K562 (cell line): Measurements from ENCODE around the gene CRAT. TPM values are rescaled to one million over a fixed set of nuclear protein-coding genes. Genes with fewer than 3 reads are reported as not detected.

Experiments
- ATAC-seq: fragments of 200-7000 bp; cut with Tn5 transposase; 3 replicates; pipeline ENCODE4 v1.9.1; 2020; ENCODE audit warnings: moderate library complexity
- BruUV-seq: library from RNA; stranded (reverse); fragments of 400-500 nt; replicated peaks from 2 replicates; lab custom pipeline; 2021; lab: Mats Ljungman, UMichigan
- CTCF ChIA-PET: fragments of 300-600 bp; formaldehyde crosslinking; extraction: SDS; loops from one replicate; lab custom pipeline; 2021; ENCODE audit warnings: low intra/inter-chr PET ratio; lab: Yijun Ruan, JAX
- POLR2A ChIA-PET: fragments of 300-600, 350-650 bp; sonication (Branson Sonifier 250); formaldehyde crosslinking; extraction: SDS; loops from one replicate; lab custom pipeline; 2021; ENCODE audit warnings: antibody characterized with exemption, inconsistent platforms; lab: Yijun Ruan, JAX
- DNase-seq, 4 experiments: peaks; one replicate each; pipeline versions ENCODE4 v3.0.0 to v3.0.0-alpha.2; 2011 to 2018; ENCODE audit warnings: low spot score in 3 of 4, mixed read lengths in 3 of 4; ENCODE audit errors: extremely low read depth in 1 of 4
- FAIRE-seq: peaks from 2 replicates; lab custom pipeline; 2011; peaks lifted over from hg19 to GRCh38; lab: Jason Lieb, UNC
- H2AFZ ChIP-seq: 2 replicates; pipeline ENCODE4 v1.6.0; 2011; ENCODE audit warnings: low read depth, low read length, control low read depth, inconsistent platforms
- H3K27ac ChIP-seq: fragments of 200-600 bp; 3 replicates; pipeline ENCODE4 v1.8.0; 2011; ENCODE audit warnings: low read depth, mild to moderate bottlenecking, control low read depth, inconsistent platforms, low read length, moderate library complexity, mixed read lengths; ENCODE audit errors: extremely low read depth
- H3K27me3 ChIP-seq, 2 experiments: fragments of 300-600 bp in 1 of 2; 2 replicates in 1 of 2; 3 replicates in 1 of 2; pipeline versions ENCODE4 v1.6.0 to v1.8.0; 2011; ENCODE audit warnings: inconsistent platforms in 2 of 2, low read length in 2 of 2, mild to moderate bottlenecking in 1 of 2, mixed read lengths in 1 of 2, moderate library complexity in 1 of 2; ENCODE audit not compliant: control insufficient read depth in 2 of 2, insufficient read depth in 2 of 2
- H3K36me3 ChIP-seq: fragments of 300-600 bp; 3 replicates; pipeline ENCODE4 v1.8.0; 2011; ENCODE audit warnings: mild to moderate bottlenecking, low read length, inconsistent platforms; ENCODE audit not compliant: control insufficient read depth, insufficient read depth
- H3K4me1 ChIP-seq, 2 experiments: fragments of 200-600 bp in 1 of 2; replicated peaks in 1 of 2; 2 replicates in 1 of 2; 3 replicates in 1 of 2; pipeline versions ENCODE4 v1.5.1 to v1.8.0; 2011; ENCODE audit warnings: inconsistent platforms in 2 of 2, low read length in 2 of 2, mild to moderate bottlenecking in 1 of 2, mixed read lengths in 1 of 2, moderate library complexity in 1 of 2; ENCODE audit not compliant: control insufficient read depth in 2 of 2, insufficient read depth in 2 of 2
- H3K4me2 ChIP-seq: 2 replicates; pipeline ENCODE4 v1.6.1; 2011; ENCODE audit warnings: low read length, control low read depth, inconsistent platforms, mixed read lengths; ENCODE audit not compliant: insufficient read depth
- H3K4me3 ChIP-seq: fragments of 200-600 bp; sonication (generic), shearing (Covaris generic); 2 replicates; pipeline ENCODE4 v1.5.1; 2016; ENCODE audit warnings: control low read depth, inconsistent platforms
- H3K79me2 ChIP-seq: fragments of 200-600 bp; 3 replicates; pipeline ENCODE4 v1.8.0; 2011; ENCODE audit warnings: low read length, inconsistent platforms; ENCODE audit not compliant: control insufficient read depth, insufficient read depth
- H3K9ac ChIP-seq, 2 experiments: 2 replicates each; pipeline versions ENCODE4 v1.6.0 to v1.6.1; 2011; ENCODE audit warnings: low read depth in 2 of 2, low read length in 2 of 2, control low read depth in 1 of 2, inconsistent platforms in 1 of 2, mild to moderate bottlenecking in 1 of 2, mixed read lengths in 1 of 2; ENCODE audit not compliant: insufficient read depth in 1 of 2
- H3K9me1 ChIP-seq: one replicate; pipeline ENCODE4 v1.6.0; 2011; ENCODE audit warnings: inconsistent platforms, mild to moderate bottlenecking, low read length, moderate library complexity; ENCODE audit not compliant: control insufficient read depth, insufficient read depth
- H3K9me3 ChIP-seq: replicated peaks from 2 replicates; pipeline ENCODE4 v1.5.1; 2011; ENCODE audit warnings: low read depth, low read length, inconsistent platforms; ENCODE audit not compliant: control insufficient read depth, insufficient read depth
- H4K20me1 ChIP-seq: replicated peaks from 2 replicates; pipeline ENCODE4 v1.6.1; 2011; ENCODE audit warnings: low read length, inconsistent platforms, mixed read lengths; ENCODE audit not compliant: control insufficient read depth, insufficient read depth
- ADNP ChIP-seq: fragments of 200-800 bp; sonication (Bioruptor generic); IDR thresholded peaks from 2 replicates; pipeline ENCODE4 v1.6.1; 2016; ENCODE audit warnings: missing genetic modification characterization, missing compliant biosample characterization
- MNT ChIP-seq, 2 experiments: fragments of 450-650 bp; conservative IDR thresholded peaks; 2 replicates each; pipeline ENCODE4 v1.6.1; 2017; ENCODE audit warnings: mild to moderate bottlenecking in 2 of 2, moderate library complexity in 2 of 2
- SMAD1 ChIP-seq: fragments of 150-350 bp; IDR thresholded peaks from 2 replicates; pipeline ENCODE4 v1.6.1; 2014; ENCODE audit warnings: low read length, low read depth; ENCODE audit not compliant: partially characterized antibody
- ZNF121 ChIP-seq: sonication (generic); formaldehyde crosslinking; conservative IDR thresholded peaks from 2 replicates; pipeline ENCODE4 v1.8.0; 2022; ENCODE audit warnings: missing genetic modification reagents
- ZNF133 ChIP-seq: fragments of 250-450 bp; sonication (Bioruptor Pico); IDR thresholded peaks from 2 replicates; pipeline ENCODE4 v1.4.0; 2020; ENCODE audit warnings: mild to moderate bottlenecking
- ZNF407 ChIP-seq: fragments of 450-650 bp; IDR thresholded peaks from 2 replicates; pipeline ENCODE4 v1.6.1; 2016; ENCODE audit warnings: low read depth
- WGBS: fragments of 100-300 bp; shearing (Covaris generic); methylation state at CpG from one replicate; pipeline ENCODE4 v1.1.6; 2016; ENCODE audit warnings: low coverage, mixed read lengths; ENCODE audit not compliant: insufficient coverage; ENCODE audit errors: missing lambda C conversion rate; 5-methylcytosine and 5-hydroxymethylcytosine counted together
- in situ Hi-C: fragments of 300-500 bp; cut with MboI; formaldehyde crosslinking; loops from 4 replicates; pipeline ENCODE4 v1.15.0; 2018; ENCODE audit warnings: inconsistent platforms, mixed read lengths
- intact Hi-C: fragments of 100-400 bp; cut with micrococcal nuclease; formaldehyde crosslinking; loops from 2 replicates; pipeline ENCODE4 v1.14.2; 2022
- polyA plus RNA-seq, 8 experiments: library from polyadenylated mRNA; depleted of rRNA in 4 of 8; stranded (reverse) in 5 of 8; unstranded in 3 of 8; fragments of >200 nt; fragmentation: Nextera tagmentation in 2 of 8; fragmentation: Illumina TruSeq in 1 of 8; extraction: Ambion mirVana in 2 of 8; extraction: Trizol in 1 of 8; gene quantifications; 2 replicates each; pipeline versions ENCODE4 v1.2.1 to v1.2.3, GENCODE V29; 2011 to 2014; ENCODE audit warnings: inconsistent platforms in 1 of 8, missing spikeins in 1 of 8
- total RNA-seq, 7 experiments: library from RNA; depleted of rRNA in 6 of 7; stranded (reverse); fragments of >200 nt in 6 of 7; fragmentation: Illumina TruSeq in 2 of 7; extraction: Trizol in 2 of 7; gene quantifications; 2 replicates each; pipeline versions ENCODE4 v1.2.1 to v1.2.3, GENCODE V29; 2011 to 2021; ENCODE audit warnings: low replicate concordance in 1 of 7

CRAT gene
- total and polyA plus RNA-seq, 9 of the 15 experiments (the other 6 are each of a cell fraction or from before 2014, with no cell fraction given) = 0.20 to 13.8 (median 5.4) TPM

GRCh38 chr9:129122133-129122532 is 11.5 kb upstream of the CRAT start:
- 100% methylated on average over 1 of the region's 1 CpG for WGBS
- peaks cover 55% of the 10 kb centered on the region for H3K36me3 ChIP-seq

GRCh38 chr9:129121483-129121882 is 10.9 kb upstream of the CRAT start:
- 60% methylated on average over 3 of the region's 3 CpGs for WGBS
- ATAC-seq (no peak), FAIRE-seq (no peak), DNase-seq (no peak)
- POLR2A ChIA-PET = interaction anchor here (0.7 to 1.0 kb wide), 2 partner anchors 9 to 15 kb away, joined by 3 to 4 read pairs; no protein-coding TSS in a partner anchor
- no peaks in the 10 kb centered on the region for H3K9me1 ChIP-seq
- no TSS peak for BruUV-seq
- H3K9ac ChIP-seq = no peak overlapping the region
- TF ChIP-seq SMAD1 = no peak
- no peak for TF ChIP-seq MNT (conservative IDR thresholded peaks at IDR 0.05)
- TF ChIP-seq ZNF133 (CRISPR knock-in tag) = no peak
- no peak for TF ChIP-seq ZNF407
- no peak overlapping the region for H3K4me3 ChIP-seq
- no peaks in the 10 kb centered on the region for H4K20me1 ChIP-seq
- H3K9me3 ChIP-seq = no peaks in the 10 kb centered on the region
- H2AFZ ChIP-seq = no peak overlapping the region
- intact Hi-C loops (no loop called here), in situ Hi-C loops (no loop called here)
- no peaks in the 10 kb centered on the region; a peak in 2 of 5 replicates for H3K4me1 ChIP-seq
- CTCF ChIA-PET = no interaction called here
- H3K4me2 ChIP-seq = no peak overlapping the region
- peaks cover 26% of the 10 kb centered on the region for H3K79me2 ChIP-seq
- no peaks in the 10 kb centered on the region for H3K27me3 ChIP-seq
- H3K27ac ChIP-seq = no peak overlapping the region
- peaks cover 48% of the 10 kb centered on the region for H3K36me3 ChIP-seq

More at GRCh38 chr9:129122133-129122532, 11.5 kb upstream of the CRAT start:
- Histone ChIP-seq H3K9ac (no peak overlapping the region), H3K9me3 (no peaks in the 10 kb centered on the region), H3K4me1 (no peaks in the 10 kb centered on the region; a peak in 2 of 5 replicates), H3K79me2 (peaks cover 19% of the 10 kb centered on the region), H3K27ac (no peak overlapping the region), H4K20me1 (no peaks in the 10 kb centered on the region), H2AFZ (no peak overlapping the region), H3K4me2 (no peak overlapping the region), H3K9me1 (no peaks in the 10 kb centered on the region), H3K4me3 (no peak overlapping the region), H3K27me3 (no peaks in the 10 kb centered on the region)
- in situ Hi-C loops = no loop called here
- no TSS peak for BruUV-seq
- no peak for ATAC-seq
- POLR2A ChIA-PET = interaction anchor here (5.2 kb wide), 1 partner anchor 8 kb away, joined by 35 read pairs; no protein-coding TSS in a partner anchor
- no peak for FAIRE-seq
- intact Hi-C loops = no loop called here
- CTCF ChIA-PET = no interaction called here
- TF ChIP-seq ZNF121 (CRISPR knock-in tag) = peak; percentile 71
- no peak for TF ChIP-seq ADNP (tag)
- TF ChIP-seq, all 486 proteins: peak for 1
- no peak for DNase-seq
